HEK293 (cell line): ENCODE data around the gene UBE2G2.

Experiments
- CTCF ChIP-seq: fragments of 450-650 bp; formaldehyde crosslinking; IDR thresholded peaks from 2 replicates; pipeline ENCODE4 v1.5.1; 2016; ENCODE audit warnings: missing biosample characterization, missing genetic modification characterization
- IKZF3 ChIP-seq: fragments of 450-650 bp; IDR thresholded peaks from 2 replicates; pipeline ENCODE4 v1.5.0; 2018; ENCODE audit warnings: missing biosample characterization, mild to moderate bottlenecking, missing genetic modification characterization, moderate library complexity
- KLF1 ChIP-seq: fragments of 450-650 bp; formaldehyde crosslinking; IDR thresholded peaks from 2 replicates; pipeline ENCODE4 v1.5.1; 2016; ENCODE audit warnings: missing biosample characterization, missing genetic modification characterization
- PRDM2 ChIP-seq: fragments of 450-650 bp; formaldehyde crosslinking; IDR thresholded peaks from 2 replicates; pipeline ENCODE4 v1.5.1; 2016; ENCODE audit warnings: missing biosample characterization, missing genetic modification characterization, borderline replicate concordance
- ZNF16 ChIP-seq: fragments of 450-650 bp; formaldehyde crosslinking; IDR thresholded peaks from 2 replicates; pipeline ENCODE4 v1.5.1; 2016; ENCODE audit warnings: low read depth, missing biosample characterization, missing genetic modification characterization
- ZNF280D ChIP-seq: fragments of 450-650 bp; formaldehyde crosslinking; IDR thresholded peaks from 2 replicates; pipeline ENCODE4 v1.5.1; 2016; ENCODE audit warnings: missing biosample characterization, missing genetic modification characterization
- ZNF350 ChIP-seq: fragments of 450-650 bp; formaldehyde crosslinking; IDR thresholded peaks from 2 replicates; pipeline ENCODE4 v1.5.0; 2017; ENCODE audit warnings: missing biosample characterization, mild to moderate bottlenecking, missing genetic modification characterization
- ZNF501 ChIP-seq: fragments of 450-650 bp; formaldehyde crosslinking; IDR thresholded peaks from 2 replicates; pipeline ENCODE4 v1.5.1; 2016; ENCODE audit warnings: missing biosample characterization, missing genetic modification characterization
- TF ChIP-seq, protein P1 (sequence below): fragments of 450-650 bp; formaldehyde crosslinking; IDR thresholded peaks from 2 replicates; pipeline ENCODE4 v1.5.1; 2017; ENCODE audit warnings: missing biosample characterization, missing genetic modification characterization
- TF ChIP-seq, protein P2 (sequence below): fragments of 450-650 bp; formaldehyde crosslinking; optimal IDR thresholded peaks from 2 replicates; pipeline ENCODE3; 2016; ENCODE audit warnings: missing biosample characterization, mild to moderate bottlenecking, missing genetic modification characterization
- TF ChIP-seq, protein P3 (sequence below): fragments of 450-650 bp; formaldehyde crosslinking; IDR thresholded peaks from 2 replicates; pipeline ENCODE4 v1.5.1; 2016; ENCODE audit warnings: missing biosample characterization, missing genetic modification characterization
- TF ChIP-seq, protein P4 (sequence below): fragments of 450-650 bp; formaldehyde crosslinking; IDR thresholded peaks from 2 replicates; pipeline ENCODE4 v1.5.1; 2016; ENCODE audit warnings: missing biosample characterization, missing genetic modification characterization

DNA sequence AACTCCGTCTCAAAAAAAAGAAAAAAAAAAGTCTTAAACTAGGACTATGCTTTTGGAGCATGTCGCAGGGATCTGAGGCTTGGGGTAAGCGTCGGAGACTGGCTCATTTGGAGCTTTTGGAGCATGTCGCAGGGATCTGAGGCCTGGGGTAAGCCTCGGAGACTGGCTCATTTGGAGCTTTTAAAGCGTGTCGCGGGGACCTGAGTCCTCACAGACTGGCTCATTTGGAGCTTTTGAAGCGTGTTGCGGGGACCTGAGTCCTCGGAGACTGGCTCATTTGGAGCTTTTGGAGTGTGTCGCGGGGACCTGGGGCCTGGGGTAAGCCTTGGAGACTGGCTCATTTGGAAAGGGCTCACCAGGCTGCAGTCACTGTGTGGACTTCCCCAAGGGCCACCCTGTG lies 76.7 kb downstream of the UBE2G2 start:
- TF ChIP-seq, protein P1, sequence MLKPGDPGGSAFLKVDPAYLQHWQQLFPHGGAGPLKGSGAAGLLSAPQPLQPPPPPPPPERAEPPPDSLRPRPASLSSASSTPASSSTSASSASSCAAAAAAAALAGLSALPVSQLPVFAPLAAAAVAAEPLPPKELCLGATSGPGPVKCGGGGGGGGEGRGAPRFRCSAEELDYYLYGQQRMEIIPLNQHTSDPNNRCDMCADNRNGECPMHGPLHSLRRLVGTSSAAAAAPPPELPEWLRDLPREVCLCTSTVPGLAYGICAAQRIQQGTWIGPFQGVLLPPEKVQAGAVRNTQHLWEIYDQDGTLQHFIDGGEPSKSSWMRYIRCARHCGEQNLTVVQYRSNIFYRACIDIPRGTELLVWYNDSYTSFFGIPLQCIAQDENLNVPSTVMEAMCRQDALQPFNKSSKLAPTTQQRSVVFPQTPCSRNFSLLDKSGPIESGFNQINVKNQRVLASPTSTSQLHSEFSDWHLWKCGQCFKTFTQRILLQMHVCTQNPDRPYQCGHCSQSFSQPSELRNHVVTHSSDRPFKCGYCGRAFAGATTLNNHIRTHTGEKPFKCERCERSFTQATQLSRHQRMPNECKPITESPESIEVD: no peak
- no peak for TF ChIP-seq ZNF350 (tag by site-specific recombination)
- no peak for TF ChIP-seq CTCF (tag by site-specific recombination)
- TF ChIP-seq ZNF280D (tag by site-specific recombination): no peak
- TF ChIP-seq, protein P2, sequence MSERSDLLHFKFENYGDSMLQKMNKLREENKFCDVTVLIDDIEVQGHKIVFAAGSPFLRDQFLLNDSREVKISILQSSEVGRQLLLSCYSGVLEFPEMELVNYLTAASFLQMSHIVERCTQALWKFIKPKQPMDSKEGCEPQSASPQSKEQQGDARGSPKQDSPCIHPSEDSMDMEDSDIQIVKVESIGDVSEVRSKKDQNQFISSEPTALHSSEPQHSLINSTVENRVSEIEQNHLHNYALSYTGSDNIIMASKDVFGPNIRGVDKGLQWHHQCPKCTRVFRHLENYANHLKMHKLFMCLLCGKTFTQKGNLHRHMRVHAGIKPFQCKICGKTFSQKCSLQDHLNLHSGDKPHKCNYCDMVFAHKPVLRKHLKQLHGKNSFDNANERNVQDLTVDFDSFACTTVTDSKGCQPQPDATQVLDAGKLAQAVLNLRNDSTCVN (tag by site-specific recombination): no peak
- TF ChIP-seq, protein P3, sequence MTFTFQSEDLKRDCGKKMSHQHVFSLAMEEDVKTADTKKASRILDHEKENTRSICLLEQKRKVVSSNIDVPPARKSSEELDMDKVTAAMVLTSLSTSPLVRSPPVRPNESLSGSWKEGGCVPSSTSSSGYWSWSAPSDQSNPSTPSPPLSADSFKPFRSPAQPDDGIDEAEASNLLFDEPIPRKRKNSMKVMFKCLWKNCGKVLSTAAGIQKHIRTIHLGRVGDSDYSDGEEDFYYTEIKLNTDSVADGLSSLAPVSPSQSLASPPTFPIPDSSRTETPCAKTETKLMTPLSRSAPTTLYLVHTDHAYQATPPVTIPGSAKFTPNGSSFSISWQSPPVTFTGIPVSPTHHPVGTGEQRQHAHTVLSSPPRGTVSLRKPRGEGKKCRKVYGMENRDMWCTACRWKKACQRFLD (tag by site-specific recombination): no peak
- no peak for TF ChIP-seq KLF1 (tag by site-specific recombination)
- TF ChIP-seq IKZF3 (tag by site-specific recombination): no peak
- no peak for TF ChIP-seq PRDM2 (tag by site-specific recombination)
- TF ChIP-seq, protein P4, sequence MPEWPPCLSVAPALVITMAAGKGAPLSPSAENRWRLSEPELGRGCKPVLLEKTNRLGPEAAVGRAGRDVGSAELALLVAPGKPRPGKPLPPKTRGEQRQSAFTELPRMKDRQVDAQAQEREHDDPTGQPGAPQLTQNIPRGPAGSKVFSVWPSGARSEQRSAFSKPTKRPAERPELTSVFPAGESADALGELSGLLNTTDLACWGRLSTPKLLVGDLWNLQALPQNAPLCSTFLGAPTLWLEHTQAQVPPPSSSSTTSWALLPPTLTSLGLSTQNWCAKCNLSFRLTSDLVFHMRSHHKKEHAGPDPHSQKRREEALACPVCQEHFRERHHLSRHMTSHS: no peak
- no peak for TF ChIP-seq ZNF16 (tag by site-specific recombination)
- no peak for TF ChIP-seq ZNF501 (tag by site-specific recombination)
